Measurements from ENCODE around the gene TGFBR3. TPM values are rescaled to one million over a fixed set of nuclear protein-coding genes. Genes with fewer than 3 reads are reported as not detected.

TGFBR3 gene
- total RNA-seq, 4 donors from 2014 or later = 116 to 306 (median 171) TPM

- Histone ChIP-seq H3K4me1 (no peaks in the 10 kb centered on the region), H3K27ac (no peak overlapping the region), H3K9me3 (peaks cover 0 to 23% (median 1%) of the 10 kb centered on the region in 4 donors), H3K27me3 (no peaks in the 10 kb centered on the region), H3K36me3 (no peaks in the 10 kb centered on the region), H3K4me3 (no peak overlapping the region)
- TF ChIP-seq CTCF (IDR thresholded peaks at IDR 0.05) = no peak
- no peak for TF ChIP-seq EP300 (IDR thresholded peaks at IDR 0.05)
- TF ChIP-seq POLR2A (IDR thresholded peaks at IDR 0.05) = no peak
- no peak for DNase-seq (ENCODE audit: low spot score in 2 of 2)
These were observed 224.8 kb downstream of the TGFBR3 start for GRCh38 chr1:91661121-91661520.

DNA sequence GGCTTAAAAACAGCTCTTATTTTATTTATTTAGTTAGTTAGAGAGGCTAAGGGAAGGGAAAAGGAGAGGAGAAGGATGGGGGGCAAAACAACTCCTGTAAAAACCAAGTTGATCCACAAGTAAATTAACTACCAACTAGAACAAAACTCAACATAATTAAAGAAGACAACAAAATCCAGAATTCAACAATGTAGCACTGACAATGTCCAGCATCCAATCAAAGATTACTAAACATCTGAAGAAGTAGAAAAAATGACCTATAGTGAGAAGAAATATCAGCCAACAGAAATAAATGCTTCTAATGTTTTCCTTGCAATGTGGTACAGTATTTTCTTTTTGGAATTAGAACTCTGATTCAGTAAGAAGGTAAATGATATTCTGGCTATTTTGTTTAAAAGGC, 225.2 kb downstream of the TGFBR3 start:
- Histone ChIP-seq H3K9me3 (peaks cover 0 to 23% (median 1%) of the 10 kb centered on the region in 4 donors), H3K4me1 (no peaks in the 10 kb centered on the region), H3K27ac (no peak overlapping the region), H3K27me3 (no peaks in the 10 kb centered on the region), H3K36me3 (no peaks in the 10 kb centered on the region), H3K4me3 (no peak overlapping the region)
- no peak for DNase-seq (ENCODE audit: low spot score in 2 of 2)
- TF ChIP-seq POLR2A (IDR thresholded peaks at IDR 0.05) (no peak), CTCF (IDR thresholded peaks at IDR 0.05) (no peak), EP300 (IDR thresholded peaks at IDR 0.05) (no peak)

- TF ChIP-seq EP300 (IDR thresholded peaks at IDR 0.05) (no peak), CTCF (IDR thresholded peaks at IDR 0.05) (no peak), POLR2A (IDR thresholded peaks at IDR 0.05) (no peak)
- H3K36me3 ChIP-seq = no peaks in the 10 kb centered on the region
These were observed 230.0 kb downstream of the TGFBR3 start for GRCh38 chr1:91655912-91656449.

GRCh38 chr1:91653183-91653582, 232.8 kb downstream of the TGFBR3 start:
- no peak for DNase-seq (ENCODE audit: low spot score in 2 of 2)
- no peaks in the 10 kb centered on the region for H3K9me3 ChIP-seq
- H3K27me3 ChIP-seq = no peaks in the 10 kb centered on the region
- WGBS, 2 donors = 84 to 96% methylated on average over 1 of the region's 1 CpG
- TF ChIP-seq CTCF (IDR thresholded peaks at IDR 0.05) (no peak), POLR2A (IDR thresholded peaks at IDR 0.05) (no peak), EP300 (IDR thresholded peaks at IDR 0.05) (no peak)
- H3K4me3 ChIP-seq = no peak overlapping the region
- peaks cover 0 to 22% (median 15%) of the 10 kb centered on the region in 4 donors for H3K4me1 ChIP-seq
- H3K27ac ChIP-seq = no peak overlapping the region
- no peaks in the 10 kb centered on the region for H3K36me3 ChIP-seq

More at GRCh38 chr1:91655912-91656449, 230.0 kb downstream of the TGFBR3 start:
- no peak for DNase-seq (ENCODE audit: low spot score in 2 of 2)
- 80 to 93% methylated on average over 4 to 5 of the region's 5 CpGs for WGBS, 2 donors
- H3K9me3 ChIP-seq = peaks cover 0 to 14% (median 1%) of the 10 kb centered on the region in 4 donors
- no peak overlapping the region for H3K27ac ChIP-seq
- no peak overlapping the region for H3K4me3 ChIP-seq
- peaks cover 0 to 14% (median 11%) of the 10 kb centered on the region in 4 donors for H3K4me1 ChIP-seq
- no peaks in the 10 kb centered on the region for H3K27me3 ChIP-seq

- WGBS, 2 donors = 29 to 41% methylated on average over 5 of the region's 5 CpGs
- Histone ChIP-seq H3K36me3 (no peaks in the 10 kb centered on the region), H3K9me3 (no peaks in the 10 kb centered on the region), H3K4me3 (no peak overlapping the region), H3K27ac (peak overlapping the region in 3 of 4 donors; percentile 36 to 85 (median 76)), H3K4me1 (peaks cover 0 to 22% (median 15%) of the 10 kb centered on the region in 4 donors), H3K27me3 (no peaks in the 10 kb centered on the region)
- peak; percentile 30 to 83 for DNase-seq (ENCODE audit: low spot score in 2 of 2)
- TF ChIP-seq POLR2A (IDR thresholded peaks at IDR 0.05) (no peak), CTCF (IDR thresholded peaks at IDR 0.05) (no peak), EP300 (IDR thresholded peaks at IDR 0.05) (peak in 1 of 2 donors; percentile 47)
These were observed 234.3 kb downstream of the TGFBR3 start for GRCh38 chr1:91651661-91652071.
